Activated CD8-positive, alpha-beta memory T cell treated with anti-CD3 and anti-CD28 coated beads for 4 hours (primary cell): ENCODE results near the gene ACSM2A.
"Not testable (repeated sequence)": the region's sequence is repeated elsewhere in the genome, so short reads cannot be mapped to it uniquely, and the experiment has no call there.

ENCODE experiments used
- DNase-seq, 2 donors: peaks; one replicate each; pipeline ENCODE4 v3.0.0-alpha.2; 2020; ENCODE audit warnings: low read depth in 2 of 2

ACSM2A gene, protein sequence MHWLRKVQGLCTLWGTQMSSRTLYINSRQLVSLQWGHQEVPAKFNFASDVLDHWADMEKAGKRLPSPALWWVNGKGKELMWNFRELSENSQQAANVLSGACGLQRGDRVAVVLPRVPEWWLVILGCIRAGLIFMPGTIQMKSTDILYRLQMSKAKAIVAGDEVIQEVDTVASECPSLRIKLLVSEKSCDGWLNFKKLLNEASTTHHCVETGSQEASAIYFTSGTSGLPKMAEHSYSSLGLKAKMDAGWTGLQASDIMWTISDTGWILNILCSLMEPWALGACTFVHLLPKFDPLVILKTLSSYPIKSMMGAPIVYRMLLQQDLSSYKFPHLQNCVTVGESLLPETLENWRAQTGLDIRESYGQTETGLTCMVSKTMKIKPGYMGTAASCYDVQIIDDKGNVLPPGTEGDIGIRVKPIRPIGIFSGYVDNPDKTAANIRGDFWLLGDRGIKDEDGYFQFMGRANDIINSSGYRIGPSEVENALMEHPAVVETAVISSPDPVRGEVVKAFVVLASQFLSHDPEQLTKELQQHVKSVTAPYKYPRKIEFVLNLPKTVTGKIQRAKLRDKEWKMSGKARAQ

DNA sequence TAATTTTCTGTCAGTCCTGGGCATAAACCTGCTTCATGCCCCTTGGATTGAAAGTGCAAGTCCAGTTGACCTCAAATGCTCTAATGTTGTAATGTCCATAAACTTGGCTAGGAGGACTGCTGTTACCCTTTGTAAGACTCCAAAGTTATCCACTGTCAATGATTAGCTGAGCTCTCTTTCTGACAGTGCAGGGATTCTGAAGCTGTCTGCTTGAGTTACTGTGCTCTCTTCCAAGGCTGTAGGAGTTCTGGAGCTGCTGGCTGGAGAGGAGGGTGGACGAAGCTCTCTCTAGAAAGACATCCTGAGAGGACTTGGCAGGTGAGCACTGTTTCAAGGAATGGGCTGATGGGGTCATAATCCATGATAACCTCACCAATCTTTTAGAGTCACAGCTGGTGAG, at the start of gene ACSM2A:
ACSM2A (plus strand) TSS at position 158 of the 400 bp plus-strand sequence. CDS start 8,594 bp downstream, outside the sequence.
- not testable (repeated sequence) for DNase-seq

DNA sequence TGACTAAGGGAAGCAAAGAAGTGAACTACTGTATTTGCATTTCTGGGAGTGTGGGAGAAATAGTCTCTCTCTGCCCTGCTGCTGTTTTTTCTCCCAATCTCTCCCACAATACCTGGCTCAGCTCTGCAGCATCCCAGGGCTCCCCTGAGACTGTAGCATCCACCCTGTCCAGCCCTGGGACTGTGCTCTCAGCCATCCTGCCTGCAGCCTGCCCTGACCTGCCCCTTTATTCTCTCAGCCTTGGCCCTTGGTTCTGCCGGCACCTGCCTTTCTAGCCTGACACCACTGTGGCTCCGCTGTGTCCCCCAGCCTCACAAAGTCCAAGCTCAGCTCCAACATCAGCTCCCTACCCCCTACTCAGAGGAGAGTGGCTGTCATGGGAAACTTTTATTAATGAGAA, 48.7 kb upstream of the ACSM2A start:
- DNase-seq: no peak

DNA sequence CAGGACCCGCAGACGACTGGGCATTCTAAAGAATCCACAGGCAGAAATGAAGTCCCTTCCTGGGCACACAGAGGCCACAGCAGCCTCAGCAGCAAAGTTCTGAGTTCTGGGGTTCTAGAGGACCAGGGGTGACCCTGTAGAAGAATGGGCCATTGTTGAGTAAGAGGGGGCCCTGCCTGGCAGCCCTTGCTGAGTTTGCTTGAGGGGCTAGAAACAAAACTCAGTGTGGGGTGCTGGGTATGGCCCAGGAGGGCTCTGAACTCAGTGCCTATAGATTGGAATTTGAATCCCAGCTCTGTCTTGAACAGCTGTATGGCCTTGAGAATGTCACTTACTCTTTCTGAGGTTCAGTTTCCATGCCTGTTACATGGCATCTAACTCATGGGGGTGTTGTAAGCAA, 46.7 kb upstream of the ACSM2A start, which contains the start of gene PDILT:
PDILT (minus strand) TSS at position 101 of the 400 bp plus-strand sequence. CDS start 5,437 bp downstream, outside the sequence.
- DNase-seq: no peak

GRCh38 chr16:20409398-20410120, 41.8 kb upstream of the ACSM2A start, which contains the start of gene ACSM5:
Gene ACSM5, plus strand, starts transcription at chr16:20409534. Its CDS starts 1,951 bp downstream, at chr16:20411485.
- DNase-seq: no peak

DNA sequence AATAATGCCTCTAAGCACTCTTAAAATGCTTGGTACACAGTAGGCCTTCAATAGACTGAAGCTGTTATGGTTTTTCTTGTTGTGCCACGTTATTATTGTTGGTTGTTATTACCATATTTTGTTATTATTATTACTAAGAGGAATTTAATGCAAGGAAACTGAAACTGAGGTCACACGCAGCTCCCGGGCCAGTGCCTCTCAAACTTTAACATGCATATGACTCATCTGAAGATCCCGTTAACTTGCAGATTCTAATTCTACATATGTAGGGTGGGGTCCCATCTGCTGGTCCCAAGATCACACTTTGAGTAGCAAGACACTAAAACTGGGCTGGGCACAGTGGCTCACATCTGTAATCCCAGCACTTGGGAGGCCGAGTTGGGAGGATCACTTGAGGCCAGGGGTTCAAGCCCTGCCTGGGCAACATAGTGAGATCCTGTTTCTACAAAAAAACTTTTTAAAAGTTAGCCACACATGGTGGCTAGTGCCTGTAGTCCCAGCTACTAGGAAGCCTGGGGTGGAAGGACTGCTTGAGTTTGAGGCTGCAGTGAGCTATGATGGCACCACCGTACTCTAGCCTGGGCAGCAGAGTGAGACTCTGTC, 41.1 kb upstream of the ACSM2A start:
- no peak for DNase-seq

- DNase-seq: no peak
These were observed 40.3 kb upstream of the ACSM2A start for GRCh38 chr16:20411055-20411454.

GRCh38 chr16:20415541-20415940, 35.8 kb upstream of the ACSM2A start:
- no peak for DNase-seq

DNA sequence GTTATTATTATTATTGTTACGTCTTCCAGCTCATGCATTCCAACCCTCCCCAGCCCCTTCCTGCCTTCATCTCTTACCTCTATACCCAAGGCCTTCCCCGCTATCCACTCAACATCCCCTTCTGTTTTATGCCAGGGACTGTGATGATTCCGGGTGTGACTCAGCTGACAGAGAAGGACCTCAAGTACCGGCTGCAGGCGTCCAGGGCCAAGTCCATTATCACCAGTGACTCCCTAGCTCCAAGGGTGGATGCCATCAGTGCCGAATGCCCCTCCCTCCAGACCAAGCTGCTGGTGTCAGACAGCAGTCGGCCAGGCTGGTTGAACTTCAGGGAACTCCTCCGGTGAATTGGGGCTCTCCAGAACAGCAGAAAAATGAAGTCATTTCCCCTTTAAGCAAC, 32.2 kb upstream of the ACSM2A start:
- DNase-seq: not testable (repeated sequence)

- DNase-seq: not testable (repeated sequence)
These were observed 29.6 kb upstream of the ACSM2A start for GRCh38 chr16:20421748-20422147.

GRCh38 chr16:20423772-20424128, 27.6 kb upstream of the ACSM2A start:
- not testable (repeated sequence) for DNase-seq

GRCh38 chr16:20424129-20424866, 27.0 kb upstream of the ACSM2A start:
- no peak for DNase-seq

- DNase-seq: not testable (repeated sequence)
These were observed 23.9 kb upstream of the ACSM2A start for GRCh38 chr16:20427401-20427797.

DNA sequence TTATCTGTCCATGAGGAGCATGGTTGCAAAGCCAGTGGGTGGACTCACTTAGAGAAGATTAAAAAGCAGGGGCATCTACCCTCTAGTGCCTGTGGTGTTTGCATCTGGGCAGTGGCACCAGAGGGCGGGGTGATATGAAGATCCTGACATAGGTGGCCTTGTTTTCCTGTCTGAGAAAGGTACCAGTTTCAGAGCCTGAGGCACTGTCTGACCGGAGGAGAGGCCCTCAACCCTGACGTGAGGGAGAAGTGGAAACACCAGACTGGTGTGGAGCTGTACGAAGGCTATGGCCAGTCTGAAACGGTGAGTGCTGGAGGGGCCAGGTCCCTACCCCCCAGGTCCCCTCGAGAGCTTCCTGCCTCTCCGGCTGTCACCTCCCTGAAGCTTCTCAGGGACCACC, 21.8 kb upstream of the ACSM2A start:
- not testable (repeated sequence) for DNase-seq

DNA sequence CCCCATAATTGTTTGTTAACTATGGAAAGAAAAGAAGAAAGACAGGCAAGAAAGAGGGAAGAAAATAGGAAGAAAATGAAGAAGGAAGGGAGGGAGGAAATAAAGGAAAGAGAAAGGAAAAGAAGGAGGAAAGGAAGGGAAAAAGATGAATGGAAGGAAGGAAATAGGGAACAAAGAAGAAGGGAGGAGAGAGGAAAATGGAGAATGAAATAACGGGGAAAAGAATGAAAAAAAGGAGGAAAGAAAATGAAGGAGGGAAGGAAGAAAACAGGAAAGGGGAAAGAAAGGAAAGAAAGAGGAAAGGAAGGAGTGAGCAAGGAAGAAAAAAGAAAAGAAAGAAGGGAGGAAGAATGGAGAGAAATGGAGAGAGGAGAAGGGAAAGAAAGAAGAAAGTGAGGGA, 20.8 kb upstream of the ACSM2A start:
- not testable (repeated sequence) for DNase-seq

GRCh38 chr16:20430948-20431347, 20.4 kb upstream of the ACSM2A start:
- no peak for DNase-seq

DNA sequence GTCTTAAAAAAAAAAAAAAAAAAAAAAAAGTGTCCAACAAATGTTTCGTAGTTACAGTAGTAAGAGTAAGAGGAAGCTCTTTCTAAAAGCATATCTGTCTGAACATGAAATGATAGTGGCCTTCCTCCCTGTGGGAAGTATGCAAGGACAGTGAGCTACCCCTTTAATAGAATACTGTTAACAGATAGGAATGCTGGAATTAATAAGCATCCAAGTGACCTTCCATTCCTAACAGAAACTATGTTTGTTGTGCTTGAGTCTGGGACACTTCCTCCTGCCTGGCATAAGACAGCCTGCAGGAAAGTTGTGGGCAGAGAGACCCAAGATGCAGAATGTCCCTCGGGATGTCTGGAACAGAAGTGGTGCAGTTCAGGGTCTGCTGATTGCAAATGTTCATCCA, 12.4 kb upstream of the ACSM2A start:
- DNase-seq: not testable (repeated sequence)

DNA sequence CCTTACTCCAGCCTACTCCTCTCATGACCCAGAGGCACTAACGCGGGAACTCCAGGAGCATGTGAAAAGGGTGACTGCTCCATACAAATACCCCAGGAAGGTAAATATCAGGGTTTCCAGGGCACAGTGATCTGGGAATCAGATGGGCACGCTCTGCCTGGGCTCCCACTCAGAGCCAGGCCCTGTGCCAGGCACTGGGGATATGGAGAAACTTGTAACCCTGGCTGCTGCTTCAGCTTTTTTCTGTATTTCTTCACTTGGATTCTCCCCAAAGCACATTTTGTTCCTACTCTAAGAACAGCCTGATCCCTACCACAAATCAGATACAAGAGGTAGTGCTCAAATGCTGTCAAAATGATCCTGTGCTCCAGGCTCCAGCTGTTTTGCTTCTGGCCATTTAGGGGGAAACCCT, 11.5 kb upstream of the ACSM2A start:
- DNase-seq: not testable (repeated sequence)

DNA sequence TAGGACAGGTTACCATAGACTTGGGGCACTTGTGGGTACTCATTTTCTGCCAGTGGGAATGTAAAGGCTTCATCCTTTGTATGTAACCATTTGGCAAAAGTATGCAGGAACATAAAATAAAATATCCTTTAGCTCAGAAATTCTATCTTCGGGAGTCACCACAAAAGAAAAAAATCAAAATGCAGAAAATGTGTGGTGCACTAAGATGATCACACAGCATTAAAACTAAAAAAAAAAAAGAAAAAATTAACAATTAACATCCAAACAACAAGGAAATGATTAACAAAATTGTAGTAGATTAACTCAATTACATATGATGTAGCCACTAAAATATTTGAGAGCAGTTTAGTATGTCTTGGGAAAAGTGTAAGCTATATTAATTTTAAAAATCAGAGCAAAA, 10.6 kb upstream of the ACSM2A start:
- DNase-seq: not testable (repeated sequence)

- no peak for DNase-seq
These were observed 10.1 kb upstream of the ACSM2A start for GRCh38 chr16:20441191-20441590.

DNA sequence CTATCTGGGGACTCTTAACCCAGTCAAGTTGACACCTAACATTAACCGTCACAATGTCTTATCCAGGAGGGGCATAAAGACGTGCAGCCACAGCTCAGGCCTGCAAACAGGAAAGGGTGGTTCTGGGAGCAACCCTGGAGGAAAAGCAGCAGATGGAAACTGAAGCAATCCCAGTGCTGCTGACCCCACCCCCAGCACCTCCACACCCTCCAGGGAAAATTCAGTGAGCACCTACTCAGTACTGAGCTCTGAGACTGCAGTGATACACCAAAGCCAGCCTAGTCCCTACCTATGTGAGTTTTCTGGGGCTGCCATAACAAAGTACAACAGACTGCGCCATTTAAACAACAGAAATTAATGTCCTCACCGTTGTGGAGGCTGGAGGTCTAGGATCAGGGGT, 9.5 kb upstream of the ACSM2A start:
- not testable (repeated sequence) for DNase-seq
